Cerebellar cortex (tissue), 1 donor: Measurements from ENCODE around the gene LIMS3.
"Not testable (repeated sequence)": the region's sequence is repeated elsewhere in the genome, so short reads cannot be mapped to it uniquely, and the experiment has no call there.

ENCODE experiments used
- DNase-seq: peaks from one replicate; pipeline ENCODE4 v3.0.0-alpha.2; 2015; ENCODE audit warnings: low spot score

The LIMS3 gene

GRCh38 chr2:109924481-109924880 lies 26.0 kb downstream of the LIMS3 start:
- not testable (repeated sequence) for DNase-seq

- DNase-seq = not testable (repeated sequence)
Measured at GRCh38 chr2:109927803-109928202, 29.3 kb downstream of the LIMS3 start.

DNA sequence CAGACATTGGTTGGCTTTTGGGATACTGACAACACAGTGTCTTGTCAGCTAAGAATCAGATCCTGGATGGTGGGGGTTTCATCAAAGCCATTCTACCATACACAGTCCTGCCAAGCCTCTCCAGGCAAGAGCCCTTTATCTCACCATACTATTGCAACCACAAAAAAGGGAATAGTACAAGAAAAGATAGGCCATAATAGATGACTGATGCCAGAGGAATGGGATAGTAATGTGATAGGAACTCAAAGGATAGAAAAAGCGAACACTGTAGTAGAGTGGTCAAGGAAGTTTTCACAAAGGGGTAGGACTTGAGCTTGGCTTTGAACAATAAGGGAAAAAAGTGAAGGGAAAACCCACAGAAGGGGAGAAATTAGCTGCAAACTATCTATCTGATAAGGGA lies 30.7 kb downstream of the LIMS3 start:
- DNase-seq = not testable (repeated sequence)

- DNase-seq = not testable (repeated sequence)
Measured at GRCh38 chr2:109936534-109936933, 38.0 kb downstream of the LIMS3 start.

DNA sequence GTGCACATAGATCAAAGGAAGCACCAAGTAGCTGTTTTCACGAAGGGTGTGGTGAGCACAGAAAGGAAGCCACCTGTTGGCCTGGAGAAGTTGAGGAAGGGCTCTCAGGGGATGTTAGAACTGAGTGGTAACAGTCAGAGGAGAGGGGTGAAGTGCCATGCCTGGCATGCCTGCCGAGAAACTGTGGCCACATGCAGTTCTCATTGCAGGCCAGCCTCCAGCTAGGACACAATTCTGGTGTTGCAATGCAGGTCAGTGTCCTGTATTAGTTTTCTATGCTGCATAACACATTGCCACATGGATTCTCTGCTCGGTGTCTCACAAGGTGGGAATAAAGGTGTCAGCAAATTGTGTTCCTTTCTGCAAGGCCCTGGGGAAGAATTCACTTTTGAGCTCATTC lies 46.9 kb downstream of the LIMS3 start:
- DNase-seq = not testable (repeated sequence)

- not testable (repeated sequence) for DNase-seq
Measured at GRCh38 chr2:109947262-109947958, 48.9 kb downstream of the LIMS3 start.

DNA sequence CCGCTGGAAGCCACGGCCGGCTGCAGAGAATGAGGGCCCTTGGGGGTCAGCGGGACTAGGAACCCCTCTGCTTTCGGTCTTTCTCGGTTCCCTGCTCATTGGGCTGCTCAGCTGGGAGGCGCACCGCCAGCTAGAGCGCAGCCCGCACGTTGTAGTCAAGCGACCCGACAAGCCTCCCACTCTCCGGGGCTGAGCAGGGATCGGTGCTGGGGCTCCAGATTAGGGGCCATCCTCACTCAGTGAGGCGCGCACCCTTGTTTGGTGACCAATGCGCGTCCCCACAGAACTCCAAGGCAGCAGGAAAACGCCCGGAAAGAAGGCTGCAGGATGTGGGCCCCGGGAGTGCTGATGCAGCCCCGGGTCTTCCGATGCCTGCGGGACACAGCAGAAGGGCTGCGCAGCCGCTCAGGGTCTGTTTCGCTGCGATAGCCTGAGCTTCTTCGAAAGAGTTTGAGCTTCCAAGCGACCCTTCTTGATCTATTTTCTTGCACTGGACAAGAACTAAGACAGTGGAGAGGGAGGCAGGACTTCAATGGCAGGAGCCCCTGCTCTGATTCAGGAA lies 49.6 kb downstream of the LIMS3 start:
- not testable (repeated sequence) for DNase-seq

GRCh38 chr2:109950146-109950843 lies 51.8 kb downstream of the LIMS3 start:
- not testable (repeated sequence) for DNase-seq

DNA sequence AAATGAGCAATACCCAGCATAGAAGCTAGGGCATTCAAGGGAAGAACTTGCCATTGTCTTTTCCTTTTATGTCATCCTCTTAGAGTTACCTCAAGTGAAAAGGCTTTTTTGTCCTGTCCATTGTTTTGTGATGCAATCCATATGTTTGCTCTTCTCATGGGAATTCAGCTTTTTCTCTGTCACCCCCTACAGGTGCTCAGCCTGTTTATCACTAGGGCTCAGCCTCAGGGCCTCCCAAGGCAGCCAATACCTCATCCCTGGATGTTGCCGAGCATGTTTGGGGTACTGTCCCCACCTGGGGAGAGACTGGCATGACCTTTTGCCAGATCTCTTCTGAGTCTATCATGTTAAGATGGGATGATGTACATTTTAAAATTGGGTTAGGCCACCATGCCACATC lies 65.5 kb downstream of the LIMS3 start:
- not testable (repeated sequence) for DNase-seq

GRCh38 chr2:109965482-109965881 lies 67.0 kb downstream of the LIMS3 start:
- DNase-seq = not testable (repeated sequence)

DNA sequence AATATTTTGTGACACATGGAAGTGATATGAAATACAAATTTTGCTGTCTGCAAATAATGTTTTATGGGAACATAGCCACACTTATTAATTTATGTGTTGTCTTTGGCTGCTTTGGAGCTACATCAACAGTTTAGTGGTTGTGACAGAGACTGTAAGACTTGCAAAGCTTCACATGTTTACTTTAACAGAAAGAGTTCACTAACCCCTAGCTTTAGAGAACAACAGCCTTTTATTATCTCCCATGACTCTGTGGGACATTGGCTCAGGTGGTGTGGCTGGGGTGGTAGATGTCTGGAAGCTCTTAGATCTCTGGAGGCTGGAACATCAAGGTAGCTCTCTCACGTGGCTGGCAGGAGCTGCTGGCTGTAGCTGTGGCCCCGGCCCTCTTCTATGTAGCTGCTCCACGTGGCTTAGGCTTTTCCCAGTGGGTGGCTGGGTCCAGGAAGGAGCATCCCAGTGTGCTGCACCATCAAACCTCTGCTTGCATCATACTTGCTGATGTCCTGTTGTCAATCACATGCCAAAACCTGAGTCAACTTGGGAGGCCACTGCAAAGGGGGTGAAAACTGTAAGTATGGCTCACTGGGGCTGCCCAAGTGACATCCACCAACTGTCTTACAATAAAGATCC lies 67.7 kb downstream of the LIMS3 start:
- not testable (repeated sequence) for DNase-seq

- not testable (repeated sequence) for DNase-seq
Measured at GRCh38 chr2:109966858-109967257, 68.4 kb downstream of the LIMS3 start.

- DNase-seq = not testable (repeated sequence)
Measured at GRCh38 chr2:109969864-109970263, 71.4 kb downstream of the LIMS3 start.

- DNase-seq = not testable (repeated sequence)
Measured at GRCh38 chr2:109971710-109972109, 73.2 kb downstream of the LIMS3 start.
